ENCODE measurements around the gene CHMP4A. TPM values are rescaled to one million over a fixed set of nuclear protein-coding genes. Genes with fewer than 3 reads are reported as not detected.

CHMP4A gene
- total and polyA plus RNA-seq, 2 of the 13 experiments (the other 11 are each of a cell fraction or from before 2014, with no cell fraction given): 83.6 to 113 TPM

DNA sequence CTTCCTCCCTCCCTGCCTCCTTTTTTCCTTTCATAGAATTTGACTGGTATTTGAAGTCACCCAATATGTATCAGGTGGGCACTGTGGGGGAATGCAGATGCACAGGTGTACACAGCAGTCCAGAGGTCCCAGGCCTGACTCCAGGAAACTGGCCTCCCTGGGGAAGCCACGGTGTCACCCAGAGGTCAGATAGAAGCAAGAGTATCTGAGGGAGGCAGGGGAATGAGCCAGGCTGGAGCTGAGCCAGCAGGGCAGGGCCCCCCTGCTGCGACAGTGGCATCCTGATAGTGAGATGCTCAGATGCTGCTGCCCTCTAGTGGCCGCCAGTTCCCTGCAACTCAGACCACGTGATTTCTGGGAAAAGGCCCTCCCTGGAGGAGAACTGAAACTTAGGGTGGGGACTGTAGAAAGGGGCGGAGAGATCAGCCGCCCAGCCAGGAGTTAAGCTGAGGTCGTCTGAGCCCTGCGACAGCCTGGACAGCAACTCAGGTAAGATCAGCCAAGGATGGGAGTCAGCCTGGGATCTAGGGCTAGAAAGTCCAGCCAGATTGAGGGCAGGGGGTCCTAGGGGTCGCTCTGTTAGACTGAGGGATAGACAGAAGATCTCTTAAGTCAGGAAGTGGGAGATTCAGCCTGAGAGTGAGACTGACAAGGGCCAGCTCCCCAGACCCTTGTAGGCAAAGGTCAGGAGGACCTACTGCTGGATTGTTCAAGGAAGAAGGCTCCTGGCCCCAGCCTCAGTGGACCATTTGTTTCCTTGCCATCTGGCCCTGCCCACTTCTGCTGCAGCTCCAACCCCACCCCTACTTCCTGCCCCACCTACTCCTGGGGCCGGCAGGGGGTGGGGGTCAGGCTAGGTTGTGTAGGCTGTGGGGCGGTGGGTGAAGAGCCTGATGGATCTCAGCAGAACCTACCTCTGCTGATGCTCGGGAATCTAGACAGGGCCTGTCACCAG is 52.2 kb downstream of the CHMP4A start, which contains the start of gene IRF9 (continued):
- TF ChIP-seq ZNF879 (CRISPR knock-in tag; IDR thresholded peaks at IDR 0.05): peak; percentile 68; the same call in 1 of the 2 replicates
- peak; percentile 98; the same call in 1 of the 2 replicates for TF ChIP-seq ZNF253 (CRISPR knock-in tag; IDR thresholded peaks at IDR 0.05; ENCODE audit: borderline replicate concordance)
- no peak for TF ChIP-seq FOXO4 (CRISPR knock-in tag; conservative IDR thresholded peaks at IDR 0.05)
- TF ChIP-seq PRPF4 (IDR thresholded peaks at IDR 0.05; ENCODE audit: low read depth, low read length, poor library complexity, severe bottlenecking): peak; percentile 24
- TF ChIP-seq, protein P1, sequence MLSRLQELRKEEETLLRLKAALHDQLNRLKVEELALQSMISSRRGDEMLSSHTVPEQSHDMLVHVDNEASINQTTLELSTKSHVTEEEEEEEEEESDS (CRISPR knock-in tag; IDR thresholded peaks at IDR 0.05; ENCODE audit: borderline replicate concordance): peak; percentile 54; the same call in 1 of the 2 replicates
- TF ChIP-seq POGZ (CRISPR knock-in tag; IDR thresholded peaks at IDR 0.05): peak; percentile 99
- no peak for TF ChIP-seq ZNF720 (CRISPR knock-in tag; IDR thresholded peaks at IDR 0.05)
- TF ChIP-seq RBFOX2 (IDR thresholded peaks at IDR 0.05; ENCODE audit: low read depth, low read length): no peak; the same call in 1 of the 2 replicates
- peak; percentile 78; the same call in 1 of the 2 replicates for TF ChIP-seq ZNF207 (IDR thresholded peaks at IDR 0.05; ENCODE audit: borderline replicate concordance)
- peak; percentile 70; the same call in 1 of the 2 replicates for TF ChIP-seq ARID3A (IDR thresholded peaks at IDR 0.05; ENCODE audit: low read depth, low read length)
- TF ChIP-seq PCBP2 (optimal IDR thresholded peaks at IDR 0.05; ENCODE audit: low read depth, low read length, poor library complexity, severe bottlenecking): no peak
- no peak for TF ChIP-seq ZNF383 (CRISPR knock-in tag; IDR thresholded peaks at IDR 0.05; ENCODE audit: borderline replicate concordance)
- TF ChIP-seq, protein P2, sequence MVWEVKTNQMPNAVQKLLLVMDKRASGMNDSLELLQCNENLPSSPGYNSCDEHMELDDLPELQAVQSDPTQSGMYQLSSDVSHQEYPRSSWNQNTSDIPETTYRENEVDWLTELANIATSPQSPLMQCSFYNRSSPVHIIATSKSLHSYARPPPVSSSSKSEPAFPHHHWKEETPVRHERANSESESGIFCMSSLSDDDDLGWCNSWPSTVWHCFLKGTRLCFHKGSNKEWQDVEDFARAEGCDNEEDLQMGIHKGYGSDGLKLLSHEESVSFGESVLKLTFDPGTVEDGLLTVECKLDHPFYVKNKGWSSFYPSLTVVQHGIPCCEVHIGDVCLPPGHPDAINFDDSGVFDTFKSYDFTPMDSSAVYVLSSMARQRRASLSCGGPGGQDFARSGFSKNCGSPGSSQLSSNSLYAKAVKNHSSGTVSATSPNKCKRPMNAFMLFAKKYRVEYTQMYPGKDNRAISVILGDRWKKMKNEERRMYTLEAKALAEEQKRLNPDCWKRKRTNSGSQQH (CRISPR knock-in tag; IDR thresholded peaks at IDR 0.05; ENCODE audit: low read depth): peak; percentile 98
- TF ChIP-seq POLR2G (IDR thresholded peaks at IDR 0.05; ENCODE audit: low read depth, low read length): peak; percentile 99
- TF ChIP-seq ZFX (CRISPR knock-in tag; IDR thresholded peaks at IDR 0.05; ENCODE audit: low read depth): peak; percentile 84
- TF ChIP-seq ATF7-NPFF (CRISPR knock-in tag; IDR thresholded peaks at IDR 0.05; ENCODE audit: low read depth): peak; percentile 13; the same call in 1 of the 2 replicates
- TF ChIP-seq RFX1 (IDR thresholded peaks at IDR 0.05): no peak
- peak; percentile 79; the same call in 1 of the 2 replicates for TF ChIP-seq HES4 (CRISPR knock-in tag; IDR thresholded peaks at IDR 0.05; ENCODE audit: borderline replicate concordance)
- peak; percentile 91 for TF ChIP-seq MIER2 (CRISPR knock-in tag; IDR thresholded peaks at IDR 0.05)
- peak; percentile 98; the same call in 1 of the 2 replicates for TF ChIP-seq ZNF839 (CRISPR knock-in tag; IDR thresholded peaks at IDR 0.05; ENCODE audit: borderline replicate concordance)
- TF ChIP-seq JUND (CRISPR knock-in tag; IDR thresholded peaks at IDR 0.05): peak; percentile 58; the same call in 1 of the 2 replicates
- TF ChIP-seq ZNF770 (CRISPR knock-in tag; IDR thresholded peaks at IDR 0.05): peak; percentile 93

Data from HepG2 (cell line).